ENCODE results near the gene SPATA31C2.

SPATA31C2 gene

DNA sequence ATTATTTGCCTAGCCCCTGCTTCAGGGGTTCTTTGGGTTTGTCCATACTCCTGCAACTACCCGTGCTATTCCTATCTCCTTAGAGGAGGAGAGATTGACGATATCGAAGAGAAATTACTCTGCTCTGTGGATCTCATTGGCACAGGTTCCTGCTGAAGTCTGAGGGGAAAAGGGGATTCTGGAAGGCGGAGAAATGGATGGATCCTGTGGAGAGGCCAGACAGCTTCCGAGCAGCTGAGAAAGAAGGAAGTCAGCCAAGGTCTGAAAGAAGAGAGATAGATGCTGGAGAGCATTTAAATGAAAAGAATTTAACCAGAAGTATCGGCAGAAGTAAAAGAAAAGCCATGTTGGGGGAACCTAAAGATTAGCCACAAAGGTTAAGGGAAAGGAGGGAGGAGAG lies 40.4 kb upstream of the SPATA31C2 start:
- Histone ChIP-seq H3K27me3 (ENCODE audit: control insufficient read depth in 1 of 2, insufficient read depth in 1 of 2, low read length in 2 of 2) (peaks cover 0 to 33% of the 10 kb centered on the region in 2 experiments), H3K4me3 (ENCODE audit: insufficient read depth in 1 of 2, low read depth in 1 of 2, low read length in 2 of 2) (no peak overlapping the region), H3K27ac (ENCODE audit: low read length, poor library complexity, severe bottlenecking) (no peak overlapping the region), H2BK15ac (ENCODE audit: low read depth, poor library complexity, severe bottlenecking) (no peak overlapping the region), H3K14ac (ENCODE audit: low read length in 2 of 2) (no peak overlapping the region), H3K9ac (ENCODE audit: low read length) (no peak overlapping the region), H3K4ac (ENCODE audit: low read depth in 1 of 2, low read length in 2 of 2) (no peak overlapping the region), H4K91ac (ENCODE audit: low read length) (no peak overlapping the region), H4K8ac (ENCODE audit: low read length) (no peak overlapping the region), H2AFZ (ENCODE audit: low read depth, low read length) (peak overlapping the region; percentile 55), H3K9me3 (ENCODE audit: control insufficient read depth, low read length) (peaks cover 15% of the 10 kb centered on the region), H2BK120ac (ENCODE audit: low read depth, low read length) (no peak overlapping the region), H2AK5ac (ENCODE audit: low read length, severe bottlenecking) (no peak overlapping the region), H3K18ac (ENCODE audit: low read depth in 1 of 2, low read length in 2 of 2) (peak overlapping the region in 1 of 2 experiments; percentile 7), H3K4me1 (ENCODE audit: control insufficient read depth, insufficient read depth, low read depth, low read length) (peaks cover 2% of the 10 kb centered on the region), H3K36me3 (ENCODE audit: control insufficient read depth in 1 of 2, insufficient read depth in 2 of 2, low read depth in 1 of 2, low read length in 2 of 2) (no peaks in the 10 kb centered on the region), H2BK12ac (ENCODE audit: low read length in 2 of 2) (no peak overlapping the region), H3K79me1 (replicated peaks; ENCODE audit: low read length, poor library complexity, severe bottlenecking) (no peaks in the 10 kb centered on the region), H3K4me2 (ENCODE audit: low read length, poor library complexity, severe bottlenecking) (no peak overlapping the region), H3K23ac (ENCODE audit: low read length in 2 of 2) (no peak overlapping the region), H2BK5ac (ENCODE audit: low read depth, low read length, poor library complexity, severe bottlenecking) (no peak overlapping the region)
- 98% methylated on average over 6 of the region's 6 CpGs for WGBS
- DNase-seq = no peak

GRCh38 chr9:88177371-88177770 lies 39.1 kb upstream of the SPATA31C2 start:
- Histone ChIP-seq H3K4me1 (ENCODE audit: control insufficient read depth, insufficient read depth, low read depth, low read length) (no peaks in the 10 kb centered on the region), H2BK5ac (ENCODE audit: low read depth, low read length, poor library complexity, severe bottlenecking) (no peak overlapping the region), H3K27me3 (ENCODE audit: control insufficient read depth in 1 of 2, insufficient read depth in 1 of 2, low read length in 2 of 2) (peaks cover 0 to 29% of the 10 kb centered on the region in 2 experiments), H4K8ac (ENCODE audit: low read length) (no peak overlapping the region), H2AFZ (ENCODE audit: low read depth, low read length) (no peak overlapping the region), H2BK15ac (ENCODE audit: low read depth, poor library complexity, severe bottlenecking) (no peak overlapping the region), H4K91ac (ENCODE audit: low read length) (no peak overlapping the region), H3K4ac (ENCODE audit: low read depth in 1 of 2, low read length in 2 of 2) (no peak overlapping the region), H3K14ac (ENCODE audit: low read length in 2 of 2) (no peak overlapping the region), H3K23ac (ENCODE audit: low read length in 2 of 2) (no peak overlapping the region), H3K18ac (ENCODE audit: low read depth in 1 of 2, low read length in 2 of 2) (no peak overlapping the region), H3K9ac (ENCODE audit: low read length) (no peak overlapping the region), H2AK5ac (ENCODE audit: low read length, severe bottlenecking) (no peak overlapping the region), H3K4me2 (ENCODE audit: low read length, poor library complexity, severe bottlenecking) (no peak overlapping the region), H2BK12ac (ENCODE audit: low read length in 2 of 2) (no peak overlapping the region), H2BK120ac (ENCODE audit: low read depth, low read length) (no peak overlapping the region), H3K4me3 (ENCODE audit: insufficient read depth in 1 of 2, low read depth in 1 of 2, low read length in 2 of 2) (no peak overlapping the region), H3K9me3 (ENCODE audit: control insufficient read depth, low read length) (peaks cover 15% of the 10 kb centered on the region), H3K36me3 (ENCODE audit: control insufficient read depth in 1 of 2, insufficient read depth in 2 of 2, low read depth in 1 of 2, low read length in 2 of 2) (no peaks in the 10 kb centered on the region), H3K27ac (ENCODE audit: low read length, poor library complexity, severe bottlenecking) (no peak overlapping the region), H3K79me1 (replicated peaks; ENCODE audit: low read length, poor library complexity, severe bottlenecking) (no peaks in the 10 kb centered on the region)
- WGBS = 92% methylated on average over 3 of the region's 3 CpGs
- no peak for DNase-seq

DNA sequence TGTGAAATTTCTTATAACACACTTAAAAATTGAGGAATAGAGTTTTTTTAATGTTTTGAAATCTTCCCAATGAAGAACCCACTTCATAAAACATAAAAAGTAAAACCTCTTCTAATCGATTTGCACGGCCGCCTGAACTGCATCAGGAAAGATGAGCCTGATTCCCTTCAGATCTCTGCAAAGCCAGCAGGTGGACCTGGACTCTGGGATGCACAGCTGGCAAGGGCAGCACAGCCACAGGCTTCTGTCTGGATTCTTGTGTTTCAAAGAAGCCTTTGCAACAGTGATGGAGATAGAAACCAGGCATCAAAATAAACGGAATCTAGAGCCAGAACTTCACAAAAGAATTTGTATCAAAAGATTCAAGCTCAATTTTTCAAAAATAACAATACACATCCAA lies 36.0 kb upstream of the SPATA31C2 start:
- H2BK5ac ChIP-seq (ENCODE audit: low read depth, low read length, poor library complexity, severe bottlenecking) = no peak overlapping the region
- H3K18ac ChIP-seq (ENCODE audit: low read depth in 1 of 2, low read length in 2 of 2) = no peak overlapping the region
- no peak overlapping the region for H3K23ac ChIP-seq (ENCODE audit: low read length in 2 of 2)
- no peak overlapping the region for H3K4ac ChIP-seq (ENCODE audit: low read depth in 1 of 2, low read length in 2 of 2)
- H3K4me1 ChIP-seq (ENCODE audit: control insufficient read depth, insufficient read depth, low read depth, low read length) = no peaks in the 10 kb centered on the region
- no peak overlapping the region for H3K9ac ChIP-seq (ENCODE audit: low read length)
- no peak overlapping the region for H2AK5ac ChIP-seq (ENCODE audit: low read length, severe bottlenecking)
- no peak overlapping the region for H3K4me3 ChIP-seq (ENCODE audit: insufficient read depth in 1 of 2, low read depth in 1 of 2, low read length in 2 of 2)
- no peaks in the 10 kb centered on the region for H3K79me1 ChIP-seq (replicated peaks; ENCODE audit: low read length, poor library complexity, severe bottlenecking)
- WGBS = 74% methylated on average over 4 of the region's 4 CpGs
- DNase-seq = no peak
- H3K9me3 ChIP-seq (ENCODE audit: control insufficient read depth, low read length) = peaks cover 22% of the 10 kb centered on the region
- H3K14ac ChIP-seq (ENCODE audit: low read length in 2 of 2) = no peak overlapping the region
- peaks cover 0 to 27% of the 10 kb centered on the region in 2 experiments for H3K27me3 ChIP-seq (ENCODE audit: control insufficient read depth in 1 of 2, insufficient read depth in 1 of 2, low read length in 2 of 2)
- H3K36me3 ChIP-seq (ENCODE audit: control insufficient read depth in 1 of 2, insufficient read depth in 2 of 2, low read depth in 1 of 2, low read length in 2 of 2) = no peaks in the 10 kb centered on the region
- no peak overlapping the region for H3K27ac ChIP-seq (ENCODE audit: low read length, poor library complexity, severe bottlenecking)
- H4K91ac ChIP-seq (ENCODE audit: low read length) = no peak overlapping the region
- no peak overlapping the region for H2AFZ ChIP-seq (ENCODE audit: low read depth, low read length)
- H2BK15ac ChIP-seq (ENCODE audit: low read depth, poor library complexity, severe bottlenecking) = no peak overlapping the region
- no peak overlapping the region for H3K4me2 ChIP-seq (ENCODE audit: low read length, poor library complexity, severe bottlenecking)
- no peak overlapping the region for H2BK12ac ChIP-seq (ENCODE audit: low read length in 2 of 2)
- no peak overlapping the region for H4K8ac ChIP-seq (ENCODE audit: low read length)
- H2BK120ac ChIP-seq (ENCODE audit: low read depth, low read length) = no peak overlapping the region

GRCh38 chr9:88173378-88173999 lies 35.2 kb upstream of the SPATA31C2 start:
- Histone ChIP-seq H2BK5ac (ENCODE audit: low read depth, low read length, poor library complexity, severe bottlenecking) (no peak overlapping the region), H4K91ac (ENCODE audit: low read length) (no peak overlapping the region), H3K27ac (ENCODE audit: low read length, poor library complexity, severe bottlenecking) (no peak overlapping the region), H2AFZ (ENCODE audit: low read depth, low read length) (no peak overlapping the region), H2BK120ac (ENCODE audit: low read depth, low read length) (no peak overlapping the region), H3K18ac (ENCODE audit: low read depth in 1 of 2, low read length in 2 of 2) (no peak overlapping the region), H3K4me2 (ENCODE audit: low read length, poor library complexity, severe bottlenecking) (no peak overlapping the region), H3K36me3 (ENCODE audit: control insufficient read depth in 1 of 2, insufficient read depth in 2 of 2, low read depth in 1 of 2, low read length in 2 of 2) (no peaks in the 10 kb centered on the region), H2AK5ac (ENCODE audit: low read length, severe bottlenecking) (no peak overlapping the region), H3K27me3 (ENCODE audit: control insufficient read depth in 1 of 2, insufficient read depth in 1 of 2, low read length in 2 of 2) (peaks cover 0 to 25% of the 10 kb centered on the region in 2 experiments), H3K4me3 (ENCODE audit: insufficient read depth in 1 of 2, low read depth in 1 of 2, low read length in 2 of 2) (no peak overlapping the region), H2BK12ac (ENCODE audit: low read length in 2 of 2) (no peak overlapping the region), H3K9ac (ENCODE audit: low read length) (no peak overlapping the region), H3K9me3 (ENCODE audit: control insufficient read depth, low read length) (peaks cover 30% of the 10 kb centered on the region), H3K14ac (ENCODE audit: low read length in 2 of 2) (no peak overlapping the region), H2BK15ac (ENCODE audit: low read depth, poor library complexity, severe bottlenecking) (no peak overlapping the region), H3K4ac (ENCODE audit: low read depth in 1 of 2, low read length in 2 of 2) (no peak overlapping the region), H3K23ac (ENCODE audit: low read length in 2 of 2) (no peak overlapping the region), H3K4me1 (ENCODE audit: control insufficient read depth, insufficient read depth, low read depth, low read length) (no peaks in the 10 kb centered on the region), H3K79me1 (replicated peaks; ENCODE audit: low read length, poor library complexity, severe bottlenecking) (no peaks in the 10 kb centered on the region), H4K8ac (ENCODE audit: low read length) (no peak overlapping the region)
- DNase-seq = peak; percentile 73
- 89% methylated on average over 7 of the region's 10 CpGs for WGBS

Data from mesenchymal stem cell (in vitro differentiated cells and primary cell).